Upper lobe of left lung (tissue), 4 donors: Measurements from ENCODE around the gene TECTA.

Experiments used
- POLR2A ChIP-seq, 4 donors: fragments of 450-650 bp; IDR thresholded peaks; one replicate each; pipeline ENCODE4 v1.5.1; 2016 to 2017; ENCODE audit warnings: antibody characterized with exemption in 4 of 4, mild to moderate bottlenecking in 2 of 4
- POLR2AphosphoS5 ChIP-seq, 2 donors: sonication (generic); formaldehyde crosslinking; IDR thresholded peaks; one replicate each; pipeline ENCODE4 v1.5.1; 2017; ENCODE audit warnings: antibody characterized with exemption in 2 of 2
- TF ChIP-seq, protein P1 (sequence below), 6 experiments: fragments of 450-650 bp in 4 of 6; fragments of 200-600 bp in 2 of 6; sonication (generic) in 2 of 6; IDR thresholded peaks; one replicate each; pipeline ENCODE4 v1.5.1; 2016 to 2019; ENCODE audit warnings: antibody characterized with exemption in 6 of 6

DNA sequence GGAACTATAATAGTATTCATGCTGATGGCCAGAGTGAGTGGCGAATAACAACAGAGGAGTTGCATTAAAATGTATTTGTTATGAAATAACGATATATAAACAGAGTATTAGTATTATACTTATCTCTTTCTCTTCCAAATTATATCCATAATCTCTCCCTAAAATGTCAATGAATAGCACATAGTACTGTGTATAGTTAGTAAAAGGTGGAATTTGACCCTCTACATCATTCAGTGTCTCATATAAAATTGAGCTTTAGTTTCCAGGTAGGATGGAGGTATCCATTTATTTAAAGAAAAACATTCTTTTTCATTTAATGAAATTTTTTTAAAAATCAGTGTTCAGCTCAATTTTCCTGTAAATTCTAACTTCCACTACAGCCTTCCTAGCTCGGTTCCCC is 34.4 kb upstream of the TECTA start:
- TF ChIP-seq POLR2A (IDR thresholded peaks at IDR 0.05) (no peak), POLR2AphosphoS5 (IDR thresholded peaks at IDR 0.05) (no peak)
- TF ChIP-seq, protein P1, sequence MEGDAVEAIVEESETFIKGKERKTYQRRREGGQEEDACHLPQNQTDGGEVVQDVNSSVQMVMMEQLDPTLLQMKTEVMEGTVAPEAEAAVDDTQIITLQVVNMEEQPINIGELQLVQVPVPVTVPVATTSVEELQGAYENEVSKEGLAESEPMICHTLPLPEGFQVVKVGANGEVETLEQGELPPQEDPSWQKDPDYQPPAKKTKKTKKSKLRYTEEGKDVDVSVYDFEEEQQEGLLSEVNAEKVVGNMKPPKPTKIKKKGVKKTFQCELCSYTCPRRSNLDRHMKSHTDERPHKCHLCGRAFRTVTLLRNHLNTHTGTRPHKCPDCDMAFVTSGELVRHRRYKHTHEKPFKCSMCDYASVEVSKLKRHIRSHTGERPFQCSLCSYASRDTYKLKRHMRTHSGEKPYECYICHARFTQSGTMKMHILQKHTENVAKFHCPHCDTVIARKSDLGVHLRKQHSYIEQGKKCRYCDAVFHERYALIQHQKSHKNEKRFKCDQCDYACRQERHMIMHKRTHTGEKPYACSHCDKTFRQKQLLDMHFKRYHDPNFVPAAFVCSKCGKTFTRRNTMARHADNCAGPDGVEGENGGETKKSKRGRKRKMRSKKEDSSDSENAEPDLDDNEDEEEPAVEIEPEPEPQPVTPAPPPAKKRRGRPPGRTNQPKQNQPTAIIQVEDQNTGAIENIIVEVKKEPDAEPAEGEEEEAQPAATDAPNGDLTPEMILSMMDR (IDR thresholded peaks at IDR 0.05) = no peak
